B cell (primary cell): ENCODE data around the gene CD79B. TPM values are rescaled to one million over a fixed set of nuclear protein-coding genes. Genes with fewer than 3 reads are reported as not detected.

ENCODE experiments used
- ATAC-seq: fragments of 200-7000 bp; cut with Tn5 transposase; one replicate; pipeline ENCODE4 v1.10.0; 2021; ENCODE audit warnings: low read depth, mild to moderate bottlenecking, moderate number of reproducible peaks, moderate library complexity
- CTCF ChIA-PET: fragments of 350-600 bp; sonication (Branson Sonifier 250); formaldehyde crosslinking; loops from one replicate; lab custom pipeline; 2021; ENCODE audit warnings: antibody characterized with exemption, inconsistent platforms; lab: Charles Lee
- POLR2A ChIA-PET: fragments of 350-600 bp; sonication (Branson Sonifier 250); formaldehyde crosslinking; loops from one replicate; lab custom pipeline; 2021; ENCODE audit warnings: antibody characterized with exemption; lab: Charles Lee
- DNase-seq: peaks from one replicate; pipeline ENCODE4 v3.0.0; 2013
- H2AFZ ChIP-seq: 2 replicates; pipeline ENCODE4 v1.6.1; 2012; ENCODE audit warnings: mild to moderate bottlenecking, low read depth, low read length; ENCODE audit not compliant: insufficient read depth, poor library complexity, severe bottlenecking
- H3K27ac ChIP-seq, 2 donors: 1 replicate in 1 of 2; 2 replicates in 1 of 2; pipeline ENCODE4 v1.5.1; 2012 to 2013; ENCODE audit warnings: low read length in 2 of 2, mild to moderate bottlenecking in 2 of 2, moderate library complexity in 1 of 2
- H3K27me3 ChIP-seq, 4 experiments: fragments of 200-600 bp in 1 of 4; sonication (generic) in 1 of 4; replicated peaks in 1 of 4; 1 replicate in 2 of 4; 2 replicates in 2 of 4; pipeline versions ENCODE4 v1.6.1 to v1.7.0; 2013 to 2016; ENCODE audit warnings: low read length in 3 of 4, mild to moderate bottlenecking in 2 of 4, mixed read lengths in 1 of 4, moderate library complexity in 1 of 4; ENCODE audit not compliant: insufficient read depth in 4 of 4, control insufficient read depth in 3 of 4; ENCODE audit errors: control extremely low read depth in 1 of 4
- H3K36me3 ChIP-seq, 2 experiments: replicated peaks in 1 of 2; 1 replicate in 1 of 2; 2 replicates in 1 of 2; pipeline versions ENCODE4 v1.6.1 to v1.7.1; 2013; ENCODE audit warnings: low read length in 1 of 2; ENCODE audit not compliant: insufficient read depth in 2 of 2, control insufficient read depth in 1 of 2; ENCODE audit errors: control extremely low read depth in 1 of 2, extremely low read depth in 1 of 2
- H3K4me1 ChIP-seq, 2 donors: fragments of 200-600 bp in 1 of 2; sonication (generic) in 1 of 2; 1 replicate in 1 of 2; 2 replicates in 1 of 2; pipeline versions ENCODE4 v1.5.1 to v1.6.1; 2013 to 2017; ENCODE audit warnings: low read length in 2 of 2; ENCODE audit not compliant: control insufficient read depth in 2 of 2, insufficient read depth in 2 of 2
- H3K4me2 ChIP-seq: replicated peaks from 2 replicates; pipeline ENCODE3; 2012; ENCODE audit warnings: mild to moderate bottlenecking, low read depth, low read length; ENCODE audit not compliant: poor library complexity, severe bottlenecking
- H3K4me3 ChIP-seq, 5 experiments: fragments of 200-600 bp in 1 of 5; sonication (generic) in 1 of 5; 1 replicate in 3 of 5; 2 replicates in 2 of 5; pipeline versions ENCODE4 v1.5.1 to v1.7.0; 2011 to 2016; ENCODE audit warnings: low read length in 4 of 5, mild to moderate bottlenecking in 4 of 5, low read depth in 2 of 5, control low read depth in 1 of 5, moderate library complexity in 1 of 5; ENCODE audit not compliant: insufficient read depth in 1 of 5; ENCODE audit errors: control extremely low read depth in 1 of 5, extremely low read depth in 1 of 5
- H3K79me2 ChIP-seq: fragments of 200-600 bp; sonication (generic); one replicate; pipeline ENCODE4 v1.6.0; 2016; ENCODE audit warnings: low read length; ENCODE audit not compliant: control insufficient read depth, insufficient read depth
- H3K9ac ChIP-seq: fragments of 200-600 bp; sonication (generic); 2 replicates; pipeline ENCODE4 v1.6.1; 2017; ENCODE audit warnings: mild to moderate bottlenecking, low read length, moderate library complexity
- H3K9me3 ChIP-seq, 3 donors: one replicate each; pipeline versions ENCODE4 v1.6.1 to v1.7.1; 2013; ENCODE audit warnings: low read length in 2 of 3; ENCODE audit not compliant: control insufficient read depth in 2 of 3, insufficient read depth in 1 of 3; ENCODE audit errors: control extremely low read depth in 1 of 3
- H4K20me1 ChIP-seq: 2 replicates; pipeline ENCODE4 v1.6.0; 2012; ENCODE audit warnings: mild to moderate bottlenecking, low read length; ENCODE audit not compliant: insufficient read depth, control insufficient read depth, poor library complexity, severe bottlenecking
- H3K27ac Mint-ChIP-seq: one replicate; pipeline ENCODE4 v1.8.0; 2021; ENCODE audit warnings: mixed read lengths
- H3K27me3 Mint-ChIP-seq: one replicate; pipeline ENCODE4 v1.8.0; 2021; ENCODE audit warnings: mixed read lengths
- H3K4me1 Mint-ChIP-seq: one replicate; pipeline ENCODE4 v1.8.0; 2021; ENCODE audit warnings: mixed read lengths
- H3K4me3 Mint-ChIP-seq: one replicate; pipeline ENCODE4 v1.8.0; 2021; ENCODE audit warnings: mixed read lengths
- H3K9me3 Mint-ChIP-seq: one replicate; pipeline ENCODE4 v1.8.0; 2022; ENCODE audit warnings: mixed read lengths; ENCODE audit not compliant: insufficient read depth
- EZH2 ChIP-seq: IDR thresholded peaks from 2 replicates; pipeline ENCODE4 v1.6.1; 2012; ENCODE audit warnings: borderline replicate concordance, low read depth, mild to moderate bottlenecking, moderate library complexity, low read length; ENCODE audit not compliant: insufficient read depth, poor library complexity, severe bottlenecking
- WGBS: methylation state at CpG from one replicate; pipeline ENCODE4 v1.1.5; 2013; ENCODE audit warnings: missing lambda C conversion rate; ENCODE audit not compliant: insufficient coverage; 5-methylcytosine and 5-hydroxymethylcytosine counted together
- intact Hi-C: fragments of 100-400 bp; cut with micrococcal nuclease; formaldehyde crosslinking; loops from one replicate; pipeline ENCODE4 v1.10.0; 2022
- polyA plus RNA-seq: library from polyadenylated mRNA; depleted of rRNA; stranded (reverse); fragments of >200 nt; gene quantifications from 2 replicates; pipeline ENCODE4 v1.2.3, GENCODE V29; 2012
- total RNA-seq, 2 donors: library from RNA; stranded (reverse); fragments of 120-200 nt in 1 of 2; gene quantifications; 1 replicate in 1 of 2; 2 replicates in 1 of 2; pipeline versions ENCODE4 v1.2.3 to v1.2.4, GENCODE V29; 2013 to 2022
- TF ChIP-seq, protein P1 (sequence below): fragments of 200-600 bp; IDR thresholded peaks from one replicate; pipeline ENCODE4 v1.8.0; 2022; ENCODE audit warnings: antibody characterized with exemption, mild to moderate bottlenecking

Gene CD79B
- total and polyA plus RNA-seq, 2 donors (not counting 1 experiment from before 2014, with no cell fraction given) = 891 to 1,100 TPM

GRCh38 chr17:63949576-63950250, 17.6 kb upstream of the CD79B start:
- H2AFZ ChIP-seq = no peak overlapping the region
- H3K27ac Mint-ChIP-seq = peak overlapping the region; percentile 46
- H3K9ac ChIP-seq = no peak overlapping the region
- DNase-seq (no peak), ATAC-seq (no peak)
- H3K4me2 ChIP-seq = no peak overlapping the region
- peaks cover 26% of the 10 kb centered on the region for H3K79me2 ChIP-seq
- H3K36me3 ChIP-seq = no peaks in the 10 kb centered on the region
- POLR2A ChIA-PET = interaction anchor here (0.9 to 3.0 kb wide), 6 partner anchors 18 to 71 kb away, joined by 3 to 21 read pairs (median 6); partner anchors contain the start of genes CD79B, GH1 and ICAM2
- H3K9me3 ChIP-seq = no peaks in the 10 kb centered on the region
- H3K4me1 ChIP-seq = peaks cover 58 to 94% of the 10 kb centered on the region in 2 donors
- TF ChIP-seq, protein P1, sequence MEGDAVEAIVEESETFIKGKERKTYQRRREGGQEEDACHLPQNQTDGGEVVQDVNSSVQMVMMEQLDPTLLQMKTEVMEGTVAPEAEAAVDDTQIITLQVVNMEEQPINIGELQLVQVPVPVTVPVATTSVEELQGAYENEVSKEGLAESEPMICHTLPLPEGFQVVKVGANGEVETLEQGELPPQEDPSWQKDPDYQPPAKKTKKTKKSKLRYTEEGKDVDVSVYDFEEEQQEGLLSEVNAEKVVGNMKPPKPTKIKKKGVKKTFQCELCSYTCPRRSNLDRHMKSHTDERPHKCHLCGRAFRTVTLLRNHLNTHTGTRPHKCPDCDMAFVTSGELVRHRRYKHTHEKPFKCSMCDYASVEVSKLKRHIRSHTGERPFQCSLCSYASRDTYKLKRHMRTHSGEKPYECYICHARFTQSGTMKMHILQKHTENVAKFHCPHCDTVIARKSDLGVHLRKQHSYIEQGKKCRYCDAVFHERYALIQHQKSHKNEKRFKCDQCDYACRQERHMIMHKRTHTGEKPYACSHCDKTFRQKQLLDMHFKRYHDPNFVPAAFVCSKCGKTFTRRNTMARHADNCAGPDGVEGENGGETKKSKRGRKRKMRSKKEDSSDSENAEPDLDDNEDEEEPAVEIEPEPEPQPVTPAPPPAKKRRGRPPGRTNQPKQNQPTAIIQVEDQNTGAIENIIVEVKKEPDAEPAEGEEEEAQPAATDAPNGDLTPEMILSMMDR = no peak
- no peak for TF ChIP-seq EZH2
- H3K4me3 ChIP-seq = no peak overlapping the region
- no peak overlapping the region for H3K4me3 Mint-ChIP-seq
- H3K27me3 ChIP-seq = no peaks in the 10 kb centered on the region
- CTCF ChIA-PET = interaction anchor here (0.9 to 14.6 kb wide), 18 partner anchors 17 to 184 kb away, joined by 3 to 504 read pairs (median 10); partner anchors contain the start of genes CD79B, CSHL1, ERN1 and GH1
- H4K20me1 ChIP-seq = no peaks in the 10 kb centered on the region
- peaks cover 48% of the 10 kb centered on the region for H3K4me1 Mint-ChIP-seq
- WGBS = 91% methylated on average over 13 of the region's 18 CpGs
- intact Hi-C loops = loop anchor here (5.0 kb wide), 1 partner anchor 183 kb away; the partner anchor contains the start of gene ERN1
- H3K27ac ChIP-seq = no peak overlapping the region
- H3K27me3 Mint-ChIP-seq = no peaks in the 10 kb centered on the region
- H3K9me3 Mint-ChIP-seq = no peaks in the 10 kb centered on the region

GRCh38 chr17:63948521-63948920, 16.4 kb upstream of the CD79B start:
- H2AFZ ChIP-seq = no peak overlapping the region
- peaks cover 26% of the 10 kb centered on the region for H3K79me2 ChIP-seq
- Mint-ChIP-seq H3K4me1 (peaks cover 44% of the 10 kb centered on the region), H3K27me3 (no peaks in the 10 kb centered on the region), H3K4me3 (no peak overlapping the region), H3K27ac (peak overlapping the region; percentile 37), H3K9me3 (no peaks in the 10 kb centered on the region)
- ChIA-PET POLR2A (interaction anchor here (0.8 to 3.0 kb wide), 3 partner anchors 17 to 30 kb away, joined by 5 to 21 read pairs (median 5); partner anchors contain the start of gene GH1), CTCF (interaction anchor here (0.7 to 14.6 kb wide), 8 partner anchors 19 to 184 kb away, joined by 3 to 504 read pairs (median 37); partner anchors contain the start of genes CD79B, CSHL1, GH1 and ICAM2)
- DNase-seq (no peak), ATAC-seq (no peak)
- intact Hi-C loops = no loop called here
- no peak overlapping the region for H3K4me3 ChIP-seq
- H3K9me3 ChIP-seq = no peaks in the 10 kb centered on the region
- H3K4me2 ChIP-seq = no peak overlapping the region
- TF ChIP-seq, protein P1 = no peak
- TF ChIP-seq EZH2 = no peak
- H3K27ac ChIP-seq = no peak overlapping the region
- H3K9ac ChIP-seq = no peak overlapping the region
- H3K36me3 ChIP-seq = no peaks in the 10 kb centered on the region
- H3K4me1 ChIP-seq = peaks cover 47 to 88% of the 10 kb centered on the region in 2 donors
- 90% methylated on average over 9 of the region's 9 CpGs for WGBS
- H3K27me3 ChIP-seq = no peaks in the 10 kb centered on the region
- no peaks in the 10 kb centered on the region for H4K20me1 ChIP-seq
